NCI-H1092 treated with DMSO at 0.1 percent for 48 hours (cell line): ENCODE results near the gene ARSJ.
"Not testable (repeated sequence)": the region's sequence is repeated elsewhere in the genome, so short reads cannot be mapped to it uniquely, and the experiment has no call there.

Source experiments
- DNase-seq: peaks from one replicate; lab custom pipeline; 2025; lab: John Stamatoyannopoulos, UW

Gene ARSJ

GRCh38 chr4:113979148-113979904 is at the start of gene ARSJ:
TSS of gene ARSJ (minus strand) at chr4:113979647. CDS start at chr4:113978834, 813 bp downstream.
- DNase-seq: peak; percentile 64

DNA sequence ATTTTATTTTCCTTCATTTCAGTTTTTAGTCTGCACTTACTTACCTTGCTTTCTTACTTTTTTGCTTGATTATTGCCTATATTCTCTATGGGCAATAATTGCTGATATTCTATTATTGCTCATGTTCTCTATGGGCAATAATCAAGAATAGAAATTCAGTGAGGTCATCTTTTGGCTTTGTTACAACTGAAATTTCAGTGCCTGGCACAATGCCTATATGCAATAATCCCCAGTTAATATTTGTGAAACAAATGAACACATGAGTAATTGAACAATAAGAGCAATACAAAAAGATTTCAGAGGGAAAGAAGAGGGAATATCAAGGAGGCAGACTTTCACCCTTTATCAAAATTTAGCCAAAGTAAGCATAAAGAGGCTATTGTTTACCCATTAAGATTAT is 48.6 kb upstream of the ARSJ start:
- DNase-seq: peak; percentile 24

DNA sequence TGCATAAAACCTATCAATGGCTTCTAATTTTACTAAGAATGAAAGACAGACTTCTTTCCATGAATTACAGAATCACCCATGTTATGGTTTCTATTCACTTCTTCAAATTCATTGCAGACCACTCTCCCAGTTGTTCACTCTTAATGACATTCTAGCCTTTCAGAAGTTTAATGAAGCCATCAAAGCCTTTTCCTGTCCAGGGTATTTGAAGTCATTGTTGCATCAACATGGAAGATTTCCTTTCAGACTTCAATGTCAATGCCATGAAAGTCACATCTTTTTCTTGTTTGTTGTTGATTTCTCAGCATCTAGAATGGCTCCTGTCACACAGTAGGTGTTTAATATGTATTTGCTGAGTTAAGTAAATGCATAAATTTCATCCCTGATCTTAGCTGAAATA is 48.1 kb upstream of the ARSJ start:
- no peak for DNase-seq

GRCh38 chr4:114026447-114026846 is 47.0 kb upstream of the ARSJ start:
- no peak for DNase-seq

- DNase-seq: no peak
Observed at GRCh38 chr4:114025176-114025777, 45.8 kb upstream of the ARSJ start.

DNA sequence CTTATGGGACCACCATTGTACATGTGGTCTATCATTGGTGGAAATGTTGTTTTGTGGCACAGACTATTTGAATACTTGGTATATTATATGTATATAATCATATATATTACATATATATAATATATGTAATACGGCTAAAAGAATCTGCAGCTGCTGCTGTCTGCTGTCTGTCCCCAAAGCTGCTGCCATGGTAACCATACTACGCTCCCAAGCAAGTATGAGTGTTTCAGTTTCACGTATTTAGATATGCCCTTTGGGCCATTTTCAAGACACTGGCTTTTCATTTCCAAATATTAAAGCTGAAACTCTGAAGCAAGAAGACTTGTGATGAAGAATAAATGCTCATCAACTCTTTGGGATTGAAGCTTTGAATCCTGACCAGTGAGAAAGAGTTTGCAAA is 42.0 kb upstream of the ARSJ start:
- DNase-seq: no peak

DNA sequence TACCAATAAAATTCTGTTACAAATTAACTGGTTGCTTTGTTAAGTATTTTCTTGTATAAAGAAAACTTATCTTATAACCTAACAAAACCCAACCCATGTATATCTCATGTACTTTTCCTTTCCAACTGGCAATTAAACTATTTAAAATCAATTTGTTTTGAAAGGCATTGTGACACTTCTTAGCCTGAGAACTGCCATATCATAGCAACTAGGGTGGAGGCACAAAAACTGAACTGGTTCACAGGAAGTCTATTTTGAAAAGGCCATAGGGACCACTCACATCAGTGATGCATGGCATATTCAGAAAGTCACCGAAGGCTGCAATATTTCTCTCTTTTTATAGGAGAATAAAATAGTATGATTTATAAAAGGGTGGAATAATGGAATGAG is 40.5 kb upstream of the ARSJ start:
- no peak for DNase-seq

DNA sequence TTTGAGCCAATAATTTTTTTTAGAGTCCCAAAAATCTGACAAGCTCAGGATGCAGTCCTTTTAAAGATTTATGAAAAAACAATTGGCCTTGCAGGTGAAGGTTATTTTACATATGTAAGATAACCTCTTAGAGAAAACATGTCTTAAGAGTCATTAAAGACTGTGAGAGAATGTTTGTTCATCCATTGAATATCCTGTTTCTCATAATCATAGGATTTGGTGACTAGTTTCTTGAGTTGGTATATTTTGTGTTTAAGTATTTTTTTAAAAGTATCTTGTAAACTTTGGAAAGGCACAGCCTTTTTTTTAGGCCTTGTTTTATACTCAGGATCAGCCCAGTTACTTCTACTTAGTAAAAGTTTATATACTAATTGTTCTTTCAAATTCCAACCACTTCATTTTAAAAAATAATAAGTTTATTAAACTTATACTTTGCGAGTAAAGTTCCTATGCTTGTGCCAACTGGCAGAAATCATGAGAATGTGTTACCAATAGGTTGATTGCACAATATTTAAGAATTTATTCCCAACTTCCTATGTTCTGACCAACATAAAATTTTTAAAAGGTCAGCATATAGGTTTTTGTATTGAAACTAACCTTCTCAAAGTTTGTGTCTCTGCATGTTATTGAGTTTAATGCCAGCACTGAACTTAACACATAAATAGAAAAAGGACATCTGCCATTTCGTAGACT is 40.0 kb upstream of the ARSJ start:
- DNase-seq: no peak

GRCh38 chr4:114017120-114017917 is 37.9 kb upstream of the ARSJ start:
- no peak for DNase-seq

DNA sequence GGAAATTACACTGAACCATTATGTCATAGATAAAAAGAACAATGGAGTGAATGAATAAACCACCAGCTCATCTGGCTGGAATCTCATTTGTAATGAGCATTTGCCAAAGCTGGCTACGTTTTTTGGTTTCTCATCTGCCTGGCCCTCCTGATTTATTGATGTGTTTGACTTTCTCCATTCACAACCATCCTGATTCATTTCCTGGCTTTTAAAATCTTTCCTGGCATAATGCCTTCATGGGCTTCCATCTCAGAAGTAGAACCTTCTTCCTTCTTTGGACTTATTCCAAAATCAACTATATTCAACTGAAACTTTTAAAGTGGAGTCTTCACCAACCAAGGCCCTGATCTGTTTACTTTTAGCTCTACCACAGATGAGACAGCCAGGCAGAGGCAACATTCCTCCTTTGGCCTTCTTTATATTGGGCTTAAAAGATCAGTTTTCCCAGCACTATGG is 36.0 kb upstream of the ARSJ start:
- DNase-seq: no peak

DNA sequence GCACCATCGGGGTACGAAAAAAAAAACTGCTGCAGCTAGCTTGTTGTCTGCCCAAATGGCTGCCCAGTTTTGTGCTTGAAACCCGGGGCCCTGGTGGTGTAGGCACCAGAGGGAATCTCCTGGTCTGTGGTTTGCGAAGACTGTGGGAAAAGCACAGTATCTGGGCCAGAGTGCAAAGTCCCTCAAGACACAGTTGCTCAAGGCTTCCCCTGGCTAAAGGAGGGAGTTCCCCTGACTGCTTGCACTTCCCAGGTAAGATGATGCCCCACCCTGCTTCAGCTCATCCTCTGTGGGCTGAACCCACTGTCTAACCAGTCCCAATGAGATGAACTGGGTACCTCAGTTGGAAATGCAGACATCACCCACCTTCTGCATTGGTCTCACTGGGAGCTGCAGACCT is 33.8 kb upstream of the ARSJ start:
- DNase-seq: not testable (repeated sequence)

DNA sequence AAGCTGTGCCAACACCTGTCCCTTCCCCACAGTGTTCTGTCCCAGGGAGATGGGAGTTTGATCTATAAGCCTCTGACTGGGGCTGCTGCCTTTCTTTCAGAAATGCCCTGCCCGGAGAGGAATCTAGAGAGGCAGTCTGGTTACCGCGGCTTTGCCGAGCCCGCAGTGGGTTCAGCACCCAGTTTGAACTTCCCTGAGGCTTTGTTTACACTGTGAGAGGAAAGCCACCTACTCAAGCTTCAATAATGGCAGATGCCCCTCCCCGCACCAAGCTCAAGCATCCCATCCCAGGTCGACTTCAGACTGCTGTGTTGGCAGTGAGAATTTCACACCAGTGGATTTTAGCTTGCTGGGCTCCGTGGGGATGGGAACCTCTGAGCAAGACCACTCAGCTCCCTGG is 33.3 kb upstream of the ARSJ start:
- DNase-seq: no peak

GRCh38 chr4:114005569-114006442 is 26.4 kb upstream of the ARSJ start:
- no peak for DNase-seq

- not testable (repeated sequence) for DNase-seq
Observed at GRCh38 chr4:114004483-114005226, 25.2 kb upstream of the ARSJ start.

- no peak for DNase-seq
Observed at GRCh38 chr4:113998531-113998930, 19.1 kb upstream of the ARSJ start.

DNA sequence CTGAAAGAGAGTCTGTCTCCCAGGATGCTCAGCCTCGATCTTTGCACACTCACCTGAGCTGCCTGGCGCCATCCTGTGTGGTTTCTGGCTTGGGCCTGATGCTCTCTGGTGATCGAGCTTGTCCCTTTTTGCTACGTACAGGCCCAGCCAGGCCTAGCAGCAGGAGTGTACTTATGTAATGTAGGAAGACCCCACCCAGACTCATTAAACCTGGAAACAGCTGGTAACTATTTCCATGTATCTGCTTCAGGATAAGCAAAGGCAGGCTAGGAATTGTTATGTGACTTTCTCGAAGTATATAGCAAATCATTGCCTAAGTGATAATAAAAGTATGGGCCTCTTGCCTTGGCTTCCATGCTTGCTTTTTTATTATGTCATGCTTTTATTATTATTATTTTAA is 18.6 kb upstream of the ARSJ start:
- DNase-seq: no peak

GRCh38 chr4:113997206-113997605 is 17.8 kb upstream of the ARSJ start:
- no peak for DNase-seq

GRCh38 chr4:113996599-113997177 is 17.2 kb upstream of the ARSJ start:
- DNase-seq: no peak

DNA sequence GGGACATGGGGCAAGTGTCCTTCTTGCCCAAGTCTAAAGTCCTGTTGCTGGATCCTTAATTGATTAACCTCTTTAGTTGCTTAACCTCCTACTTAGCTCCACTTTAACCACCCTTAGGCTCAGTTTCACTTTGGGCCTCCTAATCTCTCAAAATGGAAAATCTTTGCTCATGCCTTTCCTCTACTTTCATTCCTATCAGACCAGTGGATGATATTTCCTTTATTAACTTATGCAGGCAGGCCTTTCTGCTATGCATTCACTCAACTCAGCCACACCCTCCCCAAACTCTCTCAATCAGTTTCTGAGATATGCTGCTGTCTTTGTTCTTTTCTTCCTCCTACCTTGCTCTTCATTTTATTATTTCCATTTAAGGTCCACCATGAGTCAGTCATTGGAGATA is 14.4 kb upstream of the ARSJ start:
- no peak for DNase-seq

- DNase-seq: no peak
Observed at GRCh38 chr4:113990886-113991285, 11.4 kb upstream of the ARSJ start.
